Neural progenitor cell (in vitro differentiated cells): ENCODE data around the gene CCDC152. TPM values are rescaled to one million over a fixed set of nuclear protein-coding genes. Genes with fewer than 3 reads are reported as not detected.

Source experiments
- DNase-seq: peaks from one replicate; pipeline ENCODE4 v3.0.0-alpha.2; 2016; ENCODE audit warnings: low spot score
- H2AFZ ChIP-seq: fragments of 200-600 bp; sonication (generic); replicated peaks from 2 replicates; pipeline ENCODE4 v1.6.1; 2016; ENCODE audit warnings: antibody characterized with exemption
- H3F3A ChIP-seq: fragments of 200-600 bp; sonication (generic); 2 replicates; pipeline ENCODE4 v1.6.1; 2016; ENCODE audit warnings: antibody characterized with exemption, low read depth
- H3K27ac ChIP-seq: fragments of 200-600 bp; sonication (generic); 2 replicates; pipeline ENCODE4 v1.5.1; 2016; ENCODE audit warnings: mild to moderate bottlenecking
- H3K27me3 ChIP-seq: fragments of 200-600 bp; sonication (generic); 2 replicates; pipeline ENCODE4 v1.6.1; 2016; ENCODE audit warnings: mild to moderate bottlenecking, moderate library complexity
- H3K36me3 ChIP-seq: fragments of 200-600 bp; sonication (generic); 2 replicates; pipeline ENCODE4 v1.5.1; 2016
- H3K4me1 ChIP-seq: fragments of 200-600 bp; sonication (generic); 2 replicates; pipeline ENCODE4 v1.6.1; 2016; ENCODE audit warnings: mixed run types
- H3K4me2 ChIP-seq: fragments of 200-600 bp; sonication (generic); 2 replicates; pipeline ENCODE4 v1.6.1; 2016
- H3K4me3 ChIP-seq: fragments of 200-600 bp; sonication (generic); 2 replicates; pipeline ENCODE4 v1.5.1; 2016
- H3K79me2 ChIP-seq: fragments of 200-600 bp; sonication (generic); 2 replicates; pipeline ENCODE4 v1.6.1; 2016; ENCODE audit warnings: low read depth
- H3K9ac ChIP-seq: fragments of 200-600 bp; sonication (generic); 2 replicates; pipeline ENCODE4 v1.6.1; 2016
- H3K9me3 ChIP-seq: fragments of 200-600 bp; sonication (generic); 2 replicates; pipeline ENCODE4 v1.5.1; 2016; ENCODE audit warnings: low read depth
- H4K20me1 ChIP-seq: fragments of 200-600 bp; sonication (generic); 2 replicates; pipeline ENCODE4 v1.6.1; 2016; ENCODE audit warnings: low read depth
- H3K27ac Mint-ChIP-seq: 3 replicates; pipeline ENCODE4 v1.8.0; 2021; ENCODE audit warnings: mixed read lengths
- H3K27me3 Mint-ChIP-seq: 2 replicates; pipeline ENCODE4 v1.8.0; 2022; ENCODE audit warnings: low read depth, mild to moderate bottlenecking, inconsistent platforms, moderate library complexity, mixed read lengths; ENCODE audit not compliant: insufficient read depth
- H3K36me3 Mint-ChIP-seq: 3 replicates; pipeline ENCODE4 v1.8.0; 2021; ENCODE audit warnings: mixed read lengths
- H3K4me1 Mint-ChIP-seq: 3 replicates; pipeline ENCODE4 v1.8.0; 2021; ENCODE audit warnings: mixed read lengths
- H3K4me3 Mint-ChIP-seq: 3 replicates; pipeline ENCODE4 v1.8.0; 2021; ENCODE audit warnings: mild to moderate bottlenecking, moderate library complexity, mixed read lengths
- H3K9me3 Mint-ChIP-seq: 3 replicates; pipeline ENCODE4 v1.8.0; 2020; ENCODE audit warnings: mixed read lengths
- EZH2 ChIP-seq: fragments of 200-600 bp; sonication (generic); IDR thresholded peaks from 2 replicates; pipeline ENCODE4 v1.6.1; 2017; ENCODE audit warnings: antibody characterized with exemption, mild to moderate bottlenecking, moderate library complexity
- EZH2phosphoT487 ChIP-seq: fragments of 200-600 bp; sonication (generic); IDR thresholded peaks from 2 replicates; pipeline ENCODE4 v1.6.1; 2017; ENCODE audit warnings: antibody characterized with exemption
- total RNA-seq: library from RNA; depleted of rRNA; stranded (reverse); fragments of >200 nt; gene quantifications from 2 replicates; pipeline ENCODE4 v1.2.3, GENCODE V29; 2015; ENCODE audit warnings: low replicate concordance
- TF ChIP-seq, protein P1 (sequence below): fragments of 200-600 bp; sonication (generic); IDR thresholded peaks from 2 replicates; pipeline ENCODE4 v1.5.1; 2017; ENCODE audit warnings: antibody characterized with exemption, mild to moderate bottlenecking

The CCDC152 gene
- total RNA-seq, 1 donor from 2014 or later = 23.9 TPM

GRCh38 chr5:42851481-42851880 is 94.9 kb downstream of the CCDC152 start:
- DNase-seq = no peak
- peaks cover 2% of the 10 kb centered on the region for H3K27me3 Mint-ChIP-seq

More at GRCh38 chr5:42851481-42851880, 94.9 kb downstream of the CCDC152 start:
- H3K9me3 Mint-ChIP-seq = no peaks in the 10 kb centered on the region
- Histone ChIP-seq H3K9ac (no peak overlapping the region), H3K27me3 (no peaks in the 10 kb centered on the region), H3K4me3 (no peak overlapping the region), H2AFZ (no peak overlapping the region), H4K20me1 (no peaks in the 10 kb centered on the region), H3K27ac (no peak overlapping the region), H3K4me1 (no peaks in the 10 kb centered on the region), H3K4me2 (no peak overlapping the region), H3K9me3 (no peaks in the 10 kb centered on the region), H3K79me2 (no peaks in the 10 kb centered on the region), H3F3A (no peaks in the 10 kb centered on the region), H3K36me3 (no peaks in the 10 kb centered on the region)
- no peak overlapping the region for H3K4me3 Mint-ChIP-seq
- no peaks in the 10 kb centered on the region for H3K36me3 Mint-ChIP-seq
- TF ChIP-seq, protein P1, sequence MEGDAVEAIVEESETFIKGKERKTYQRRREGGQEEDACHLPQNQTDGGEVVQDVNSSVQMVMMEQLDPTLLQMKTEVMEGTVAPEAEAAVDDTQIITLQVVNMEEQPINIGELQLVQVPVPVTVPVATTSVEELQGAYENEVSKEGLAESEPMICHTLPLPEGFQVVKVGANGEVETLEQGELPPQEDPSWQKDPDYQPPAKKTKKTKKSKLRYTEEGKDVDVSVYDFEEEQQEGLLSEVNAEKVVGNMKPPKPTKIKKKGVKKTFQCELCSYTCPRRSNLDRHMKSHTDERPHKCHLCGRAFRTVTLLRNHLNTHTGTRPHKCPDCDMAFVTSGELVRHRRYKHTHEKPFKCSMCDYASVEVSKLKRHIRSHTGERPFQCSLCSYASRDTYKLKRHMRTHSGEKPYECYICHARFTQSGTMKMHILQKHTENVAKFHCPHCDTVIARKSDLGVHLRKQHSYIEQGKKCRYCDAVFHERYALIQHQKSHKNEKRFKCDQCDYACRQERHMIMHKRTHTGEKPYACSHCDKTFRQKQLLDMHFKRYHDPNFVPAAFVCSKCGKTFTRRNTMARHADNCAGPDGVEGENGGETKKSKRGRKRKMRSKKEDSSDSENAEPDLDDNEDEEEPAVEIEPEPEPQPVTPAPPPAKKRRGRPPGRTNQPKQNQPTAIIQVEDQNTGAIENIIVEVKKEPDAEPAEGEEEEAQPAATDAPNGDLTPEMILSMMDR = no peak
- no peak for TF ChIP-seq EZH2
- no peak for TF ChIP-seq EZH2phosphoT487
- no peaks in the 10 kb centered on the region for H3K4me1 Mint-ChIP-seq
- no peak overlapping the region for H3K27ac Mint-ChIP-seq

Other genes starting within 250 kb of the CCDC152 start
- gene SELENOP, start 55.1 kb downstream of the CCDC152 start, total RNA-seq = 1.4 and 2.0 TPM in 2 replicates